Adrenal gland (tissue), 19 donors: ENCODE results near the gene HYI. TPM values are rescaled to one million over a fixed set of nuclear protein-coding genes. Genes with fewer than 3 reads are reported as not detected.
"Not testable (repeated sequence)": the region's sequence is repeated elsewhere in the genome, so short reads cannot be mapped to it uniquely, and the experiment has no call there.

Experiments
- DNase-seq, 7 donors: peaks; one replicate each; pipeline ENCODE4 v3.0.0-alpha.2; 2019 to 2020
- H3K27ac ChIP-seq, 5 donors: fragments of 200-600 bp; sonication (generic) in 4 of 5; 1 replicate in 3 of 5; 2 replicates in 2 of 5; pipeline versions ENCODE4 v1.5.1 to v1.8.0; 2016 to 2020; ENCODE audit warnings: mild to moderate bottlenecking in 1 of 5
- H3K27me3 ChIP-seq: fragments of 200-600 bp; 2 replicates; pipeline ENCODE4 v1.8.0; 2021
- H3K36me3 ChIP-seq, 2 donors: fragments of 200-600 bp; replicated peaks in 1 of 2; 1 replicate in 1 of 2; 2 replicates in 1 of 2; pipeline versions ENCODE4 v1.5.1 to v1.8.0; 2018 to 2022
- H3K4me1 ChIP-seq, 2 donors: fragments of 200-600 bp; replicated peaks in 1 of 2; 1 replicate in 1 of 2; 2 replicates in 1 of 2; pipeline versions ENCODE4 v1.5.1 to v1.8.0; 2018 to 2021
- H3K4me3 ChIP-seq, 4 donors: fragments of 200-600 bp; sonication (generic) in 3 of 4; one replicate each; pipeline ENCODE4 v1.5.1; 2016 to 2018
- H3K9me3 ChIP-seq, 3 donors: fragments of 200-600 bp; sonication (generic) in 1 of 3; replicated peaks in 1 of 3; 1 replicate in 2 of 3; 2 replicates in 1 of 3; pipeline versions ENCODE4 v1.5.1 to v1.8.0; 2016 to 2021
- POLR2A ChIP-seq, 2 donors: fragments of 450-650 bp; IDR thresholded peaks; one replicate each; pipeline ENCODE4 v1.6.1; 2017; ENCODE audit warnings: antibody characterized with exemption in 2 of 2, mild to moderate bottlenecking in 2 of 2, moderate library complexity in 1 of 2
- WGBS, 4 donors: extraction: QIAGEN DNeasy Blood & Tissue Kit in 2 of 4; methylation state at CpG; one replicate each; pipeline versions ENCODE4 v1.1.5 to v1.1.7; 2013 to 2017; 5-methylcytosine and 5-hydroxymethylcytosine counted together
- intact Hi-C, 2 donors: fragments of 100-400 bp; cut with DNase I; formaldehyde crosslinking; loops; one replicate each; pipeline versions ENCODE4 v1.14.1 to v1.15.0; 2022 to 2023
- long read RNA-seq, 10 donors: library from polyadenylated mRNA in 3 of 10; unstranded in 2 of 10; stranded (forward) in 1 of 10; transcript quantifications; one replicate each; pipeline ENCODE4 v2.0.0 and lab custom pipeline, GENCODE V29; 2021 to 2026
- polyA plus RNA-seq, 3 donors: library from polyadenylated mRNA; stranded (reverse); fragments of 200-250 nt in 2 of 3; fragments of 350-450 nt in 1 of 3; fragmentation: Illumina TruSeq in 1 of 3; extraction: RNeasy Lipid Tissue Mini Kit (QIAGEN cat#74804) in 1 of 3; gene quantifications; one replicate each; pipeline ENCODE4 v1.2.3, GENCODE V29; 2013 to 2014
- total RNA-seq, 9 donors: library from RNA; depleted of rRNA in 4 of 9; stranded (reverse); fragments of >200 nt in 4 of 9; fragments of 120-200 nt in 1 of 9; fragmentation: NEBNext Ultra II Directional in 1 of 9; extraction: Animal tissue kit (Norgen Biotek cat#: 25700) in 1 of 9; gene quantifications; one replicate each; pipeline versions ENCODE4 v1.1.0 to v1.2.4, GENCODE V29; 2013 to 2023
- TF ChIP-seq, protein P1 (sequence below), 6 experiments: fragments of 450-650 bp in 4 of 6; fragments of 200-600 bp in 2 of 6; sonication (generic) in 1 of 6; IDR thresholded peaks; 1 replicate in 5 of 6; 2 replicates in 1 of 6; pipeline versions ENCODE4 v1.5.1 to v1.8.0; 2016 to 2021; ENCODE audit warnings: antibody characterized with exemption in 6 of 6, mild to moderate bottlenecking in 2 of 6, moderate library complexity in 1 of 6
- donor health status: healthy with polysubstance abuse.
- donor health status: Bipolar disorder and iron deficiency.
- donor health status: DM: yes; HTN: yes; CAD: no.
- donor health status: DM: no; HTN: no; CAD: no.
- donor health status: DM: no; HTN: no; CAD: no.
- donor health status: DM: yes; HTN: yes; CAD: no.

The HYI gene, protein sequence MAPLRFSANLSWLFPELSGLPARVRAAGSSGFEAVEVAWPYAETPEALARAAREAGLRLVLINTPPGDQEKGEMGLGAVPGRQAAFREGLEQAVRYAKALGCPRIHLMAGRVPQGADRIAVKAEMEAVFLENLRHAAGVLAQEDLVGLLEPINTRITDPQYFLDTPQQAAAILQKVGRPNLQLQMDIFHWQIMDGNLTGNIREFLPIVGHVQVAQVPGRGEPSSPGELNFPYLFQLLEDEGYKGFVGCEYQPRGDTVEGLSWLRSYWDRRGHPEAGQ
- total RNA-seq (10 to 100 TPM; 27.0 to 66.5 (median 50.8) TPM), polyA plus RNA-seq (100 to 1,000 TPM in 2 of 3 donors, 10 to 100 TPM in 1; 24.7 to 209 (median 138) TPM)
- long read RNA-seq, donor 1, transcript HYI-204 (8 exons, 1,066 nt) = major isoform, 10 of 13 reads
- long read RNA-seq, donor 1, partial matches to known transcripts = 0 of 13 reads
- long read RNA-seq, donor 1, other reads (novel, unspliced or antisense) = 0 of 13 reads
- long read RNA-seq, donor 2, transcript HYI-202 (6 exons, 2,173 nt) = major isoform, 5 of 8 reads
- long read RNA-seq, donor 2, partial matches to known transcripts = 0 of 8 reads
- long read RNA-seq, donor 2, other reads (novel, unspliced or antisense) = 0 of 8 reads
- long read RNA-seq, donor 3, partial matches to known transcripts = 0 of 7 reads
- long read RNA-seq, donor 3, other reads (novel, unspliced or antisense) = 0 of 7 reads
- long read RNA-seq, donor 4, transcript HYI-204 (8 exons, 1,066 nt) = major isoform, 5 of 13 reads
- long read RNA-seq, donor 4, partial matches to known transcripts = 1 of 13 reads
- long read RNA-seq, donor 4, other reads (novel, unspliced or antisense) = 2 of 13 reads
- long read RNA-seq, donor 5, transcript HYI-205 (8 exons, 796 nt) = minor isoform, 6 of 34 reads
- long read RNA-seq, donor 5, transcript HYI-201 (8 exons, 1,265 nt) = minor isoform, 5 of 34 reads
- long read RNA-seq, donor 5, transcript HYI-204 (8 exons, 1,066 nt) = major isoform, 8 of 34 reads
- long read RNA-seq, donor 5, partial matches to known transcripts = 5 of 34 reads
- long read RNA-seq, donor 5, other reads (novel, unspliced or antisense) = 7 of 34 reads
- long read RNA-seq, donor 6, transcript HYI-204 (8 exons, 1,066 nt) = major isoform, 6 of 16 reads
- long read RNA-seq, donor 6, partial matches to known transcripts = 0 of 16 reads
- long read RNA-seq, donor 6, other reads (novel, unspliced or antisense) = 4 of 16 reads
- long read RNA-seq, donor 7, partial matches to known transcripts = 0 of 7 reads
- long read RNA-seq, donor 7, other reads (novel, unspliced or antisense) = 0 of 7 reads
- long read RNA-seq, donor 8, transcript HYI-201 (8 exons, 1,265 nt) = major isoform, 6 of 14 reads
- long read RNA-seq, donor 8, partial matches to known transcripts = 0 of 14 reads
- long read RNA-seq, donor 8, other reads (novel, unspliced or antisense) = 0 of 14 reads
- long read RNA-seq, donor 9, transcript HYI-204 (8 exons, 1,066 nt) = major isoform, 5 of 10 reads
- long read RNA-seq, donor 9, partial matches to known transcripts = 0 of 10 reads
- long read RNA-seq, donor 9, other reads (novel, unspliced or antisense) = 0 of 10 reads
- long read RNA-seq, donor 10, partial matches to known transcripts = 0 of 4 reads
- long read RNA-seq, donor 10, other reads (novel, unspliced or antisense) = 0 of 4 reads

DNA sequence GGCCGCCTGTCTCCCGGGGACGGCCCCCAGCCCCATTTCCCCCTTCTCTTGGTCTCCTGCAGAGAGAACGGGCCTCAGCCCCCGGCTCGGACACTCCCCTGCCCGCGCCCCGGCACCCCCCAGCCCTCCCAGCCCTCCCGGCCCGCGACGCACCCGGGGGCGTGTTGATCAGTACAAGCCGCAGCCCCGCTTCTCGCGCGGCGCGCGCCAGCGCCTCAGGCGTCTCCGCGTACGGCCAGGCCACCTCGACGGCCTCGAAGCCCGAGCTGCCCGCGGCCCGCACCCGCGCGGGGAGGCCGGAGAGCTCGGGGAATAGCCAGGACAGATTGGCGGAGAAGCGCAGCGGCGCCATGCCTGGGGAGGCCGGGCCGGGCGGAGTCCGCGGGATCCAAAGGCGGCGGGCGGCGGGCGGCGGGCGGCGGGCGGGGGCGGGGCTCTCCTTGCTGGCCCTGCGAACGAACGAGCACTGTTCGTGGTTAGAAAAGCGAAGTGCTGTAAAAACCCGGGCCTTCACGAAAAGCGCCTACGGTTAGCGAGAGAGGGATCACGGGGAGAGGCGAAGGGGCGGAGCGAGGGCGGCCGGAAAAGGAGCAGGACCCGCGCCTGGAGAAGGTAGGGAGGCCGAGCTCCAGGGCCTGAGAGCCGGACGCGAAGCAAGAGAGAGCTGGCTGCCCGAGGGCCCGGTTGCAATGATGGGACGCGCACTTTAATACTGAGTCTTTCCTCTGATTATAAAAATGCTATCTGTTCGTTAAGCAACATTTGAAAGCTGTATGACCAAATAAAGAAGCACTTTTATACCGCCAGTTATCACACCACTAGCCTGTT is at the start of gene HYI:
HYI (minus strand) TSS at position 490 of the 828 bp plus-strand sequence; CDS start at position 352, 138 bp downstream.
- H3K27ac ChIP-seq = peak within 1 kb of the TSS; percentile 11 to 92 (median 86)
- 1 to 2% (median 1%) methylated on average over 15 to 87 of the region's 87 CpGs for WGBS, 4 donors

DNA sequence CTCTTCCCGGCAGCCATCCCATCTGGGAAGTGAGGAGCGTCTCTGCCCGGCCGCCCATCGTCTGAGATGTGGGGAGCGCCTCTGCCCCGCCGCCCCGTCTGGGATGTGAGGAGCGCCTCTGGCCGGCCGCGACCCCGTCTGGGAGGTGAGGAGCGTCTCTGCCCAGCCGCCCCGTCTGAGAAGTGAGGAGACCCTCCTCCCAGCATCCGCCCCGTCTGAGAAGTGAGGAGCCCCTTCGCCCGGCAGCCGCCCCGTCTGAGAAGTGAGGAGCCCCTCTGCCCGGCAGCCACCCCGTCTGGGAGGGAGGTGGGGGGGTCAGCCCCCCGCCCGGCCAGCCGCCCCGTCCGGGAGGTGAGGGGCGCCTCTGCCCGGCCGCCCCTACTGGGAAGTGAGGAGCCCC is 48.1 kb upstream of the HYI start:
- DNase-seq, H3K4me3 ChIP-seq, H3K27ac ChIP-seq, H3K4me1 ChIP-seq, H3K27me3 ChIP-seq, H3K9me3 ChIP-seq, intact Hi-C loops, H3K36me3 ChIP-seq: not testable (repeated sequence)
- 93 to 100% (median 95%) methylated on average over 3 to 20 of the region's 33 CpGs for WGBS, 4 donors

More for the DNA sequence above, at the start of gene HYI:
- H3K4me3 ChIP-seq = peak within 1 kb of the TSS in 2 of 4 donors; percentile 27 to 69
- DNase-seq = peak; percentile 85 to 95 (median 90)
- peak in 1 of 2 donors; percentile 71 for TF ChIP-seq POLR2A (IDR thresholded peaks at IDR 0.05)
- TF ChIP-seq, protein P1, sequence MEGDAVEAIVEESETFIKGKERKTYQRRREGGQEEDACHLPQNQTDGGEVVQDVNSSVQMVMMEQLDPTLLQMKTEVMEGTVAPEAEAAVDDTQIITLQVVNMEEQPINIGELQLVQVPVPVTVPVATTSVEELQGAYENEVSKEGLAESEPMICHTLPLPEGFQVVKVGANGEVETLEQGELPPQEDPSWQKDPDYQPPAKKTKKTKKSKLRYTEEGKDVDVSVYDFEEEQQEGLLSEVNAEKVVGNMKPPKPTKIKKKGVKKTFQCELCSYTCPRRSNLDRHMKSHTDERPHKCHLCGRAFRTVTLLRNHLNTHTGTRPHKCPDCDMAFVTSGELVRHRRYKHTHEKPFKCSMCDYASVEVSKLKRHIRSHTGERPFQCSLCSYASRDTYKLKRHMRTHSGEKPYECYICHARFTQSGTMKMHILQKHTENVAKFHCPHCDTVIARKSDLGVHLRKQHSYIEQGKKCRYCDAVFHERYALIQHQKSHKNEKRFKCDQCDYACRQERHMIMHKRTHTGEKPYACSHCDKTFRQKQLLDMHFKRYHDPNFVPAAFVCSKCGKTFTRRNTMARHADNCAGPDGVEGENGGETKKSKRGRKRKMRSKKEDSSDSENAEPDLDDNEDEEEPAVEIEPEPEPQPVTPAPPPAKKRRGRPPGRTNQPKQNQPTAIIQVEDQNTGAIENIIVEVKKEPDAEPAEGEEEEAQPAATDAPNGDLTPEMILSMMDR (IDR thresholded peaks at IDR 0.05) = no peak
- intact Hi-C loops = no loop called here
- H3K27me3 ChIP-seq = no peaks in the 10 kb centered on the region
- H3K9me3 ChIP-seq = no peaks in the 10 kb centered on the region
- H3K36me3 ChIP-seq = peaks cover 0 to 27% of the 10 kb centered on the region in 2 donors
- H3K4me1 ChIP-seq = peaks cover 7% of the 10 kb centered on the region in 2 donors

DNA sequence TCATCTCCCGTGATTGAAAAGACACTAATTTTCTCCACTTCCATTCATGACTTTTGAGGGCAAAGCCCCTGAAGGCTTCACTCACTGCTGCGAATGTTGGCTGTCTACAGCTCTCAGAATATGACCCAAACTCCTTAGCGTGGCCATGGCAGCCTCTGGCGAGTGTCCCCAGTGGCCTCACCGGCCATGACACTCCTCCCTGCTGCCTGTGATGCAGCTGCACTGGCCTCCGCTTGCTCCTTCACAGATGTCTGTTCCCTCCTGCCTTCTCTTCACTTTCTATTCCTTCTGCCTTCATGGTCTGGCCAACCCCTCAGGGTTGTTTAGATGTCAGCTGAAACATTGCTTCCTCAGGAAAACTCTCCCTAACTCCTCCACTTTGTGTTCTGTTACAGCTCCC is 46.2 kb upstream of the HYI start:
- no peaks in the 10 kb centered on the region for H3K4me1 ChIP-seq
- intact Hi-C loops = no loop called here
- no peak for TF ChIP-seq POLR2A (IDR thresholded peaks at IDR 0.05)
- TF ChIP-seq, protein P1 (IDR thresholded peaks at IDR 0.05) = no peak
- no peaks in the 10 kb centered on the region for H3K36me3 ChIP-seq
- H3K4me3 ChIP-seq = no peak overlapping the region
- H3K9me3 ChIP-seq = no peaks in the 10 kb centered on the region
- WGBS, 4 donors = 66 to 78% (median 73%) methylated on average over 6 of the region's 6 CpGs
- H3K27me3 ChIP-seq = no peaks in the 10 kb centered on the region
- peak in 1 of 7 donors; percentile 13 for DNase-seq
- H3K27ac ChIP-seq = no peak overlapping the region
